ENCODE results near the gene SKA1.

- TF ChIP-seq CTCF (conservative IDR thresholded peaks at IDR 0.05 in 1 of 2, IDR thresholded peaks at IDR 0.05 in 1 of 2; ENCODE audit: extremely low read depth in 1 of 2, insufficient read depth in 1 of 2, low read depth in 1 of 2, low read length in 2 of 2) (no peak), EZH2 (IDR thresholded peaks at IDR 0.05; ENCODE audit: borderline replicate concordance, low read length) (no peak)
Measured at GRCh38 chr18:50418650-50419049, 43.8 kb downstream of the SKA1 start.

Data from mammary epithelial cell (primary cell).